ENCODE measurements around the gene CARF. TPM values are rescaled to one million over a fixed set of nuclear protein-coding genes. Genes with fewer than 3 reads are reported as not detected.

Gene CARF
- total RNA-seq, 1 experiment from 2014 or later: 4.2 TPM

GRCh38 chr2:203021991-203022390, 109.9 kb downstream of the CARF start:
- Histone ChIP-seq H3K23me2 (ENCODE audit: insufficient read length, low read depth, low read length, poor library complexity, severe bottlenecking) (no peaks in the 10 kb centered on the region), H3K56ac (ENCODE audit: insufficient read length, low read depth, low read length) (no peak overlapping the region), H3K4me2 (ENCODE audit: insufficient read depth, insufficient read length, low read length) (no peak overlapping the region), H4K20me1 (ENCODE audit: control insufficient read depth, insufficient read depth, insufficient read length) (no peaks in the 10 kb centered on the region), H4K5ac (ENCODE audit: insufficient read length, low read depth, low read length) (no peak overlapping the region), H4K8ac (replicated peaks; ENCODE audit: insufficient read length, low read depth, low read length) (no peak overlapping the region), H2AFZ (ENCODE audit: low read length) (no peak overlapping the region), H2BK5ac (ENCODE audit: insufficient read length, low read length) (no peak overlapping the region), H3K27ac (ENCODE audit: insufficient read length, low read depth, low read length) (no peak overlapping the region), H3K23ac (ENCODE audit: insufficient read length, low read depth, low read length) (no peak overlapping the region), H3K27me3 (ENCODE audit: insufficient read depth, low read length) (no peaks in the 10 kb centered on the region), H3K9me3 (ENCODE audit: control insufficient read depth, low read depth, low read length) (no peaks in the 10 kb centered on the region), H3K18ac (ENCODE audit: insufficient read length, low read depth, low read length) (no peak overlapping the region), H3T11ph (ENCODE audit: low read length) (no peak overlapping the region), H2BK12ac (ENCODE audit: insufficient read length, low read depth, low read length) (no peak overlapping the region), H2AK5ac (ENCODE audit: insufficient read length, low read length) (no peak overlapping the region), H3K4me1 (ENCODE audit: insufficient read depth, low read length) (no peaks in the 10 kb centered on the region), H2BK120ac (ENCODE audit: low read depth, low read length, poor library complexity, severe bottlenecking) (no peak overlapping the region), H3K14ac (ENCODE audit: insufficient read depth, low read length) (no peak overlapping the region), H4K91ac (ENCODE audit: insufficient read length, low read depth, low read length) (no peak overlapping the region), H3K79me2 (ENCODE audit: insufficient read depth, low read length) (no peaks in the 10 kb centered on the region), H3K79me1 (ENCODE audit: insufficient read depth, low read depth, low read length, poor library complexity, severe bottlenecking) (no peaks in the 10 kb centered on the region), H2BK20ac (ENCODE audit: low read depth, low read length, poor library complexity, severe bottlenecking) (no peak overlapping the region), H3K4ac (ENCODE audit: low read depth, low read length) (no peak overlapping the region), H3K9ac (ENCODE audit: extremely low read depth, insufficient read length, low read length) (no peak overlapping the region), H2BK15ac (ENCODE audit: low read depth, low read length) (no peak overlapping the region)
- Mint-ChIP-seq H3K9me3 (no peaks in the 10 kb centered on the region), H3K36me3 (ENCODE audit: insufficient read depth in 1 of 3, low read depth in 3 of 3) (no peaks in the 10 kb centered on the region), H3K27ac (no peak overlapping the region), H3K4me3 (no peak overlapping the region), H3K4me1 (peaks cover 8 to 16% of the 10 kb centered on the region in 2 experiments), H3K27me3 (ENCODE audit: low read depth) (no peaks in the 10 kb centered on the region)
- no CpG with 5 or more reads among the region's 4 CpGs for WGBS (ENCODE audit: extremely low coverage, insufficient read length, low lambda C conversion rate)
- DNase-seq: no peak
- TF ChIP-seq CTCF (conservative IDR thresholded peaks at IDR 0.05): no peak
